Retinal pigment epithelial cell (primary cell): ENCODE measurements around the gene IL22RA1.

ENCODE experiments used
- DNase-seq: peaks from one replicate; pipeline ENCODE4 v3.0.0-alpha.2; 2010; ENCODE audit warnings: low read depth
- H3K4me3 ChIP-seq: 2 replicates; pipeline ENCODE4 v1.5.1; 2011; ENCODE audit warnings: mild to moderate bottlenecking, low read length, control low read depth, moderate library complexity
- CTCF ChIP-seq: conservative IDR thresholded peaks from 2 replicates; pipeline ENCODE4 v1.5.1; 2011; ENCODE audit warnings: low read depth, low read length, control low read depth, inconsistent platforms

Gene IL22RA1

GRCh38 chr1:24086466-24086865, 56.5 kb downstream of the IL22RA1 start:
- TF ChIP-seq CTCF, result no peak
- no peak overlapping the region for H3K4me3 ChIP-seq
- no peak for DNase-seq

- TF ChIP-seq CTCF, result no peak
- H3K4me3 ChIP-seq, result no peak overlapping the region
- DNase-seq, result no peak
Observed at GRCh38 chr1:24085546-24085945, 57.4 kb downstream of the IL22RA1 start.

- no peak for DNase-seq
- no peak for TF ChIP-seq CTCF
- H3K4me3 ChIP-seq, result no peak overlapping the region
Observed at GRCh38 chr1:24085007-24085406, 57.9 kb downstream of the IL22RA1 start.

GRCh38 chr1:24084050-24084449, 58.9 kb downstream of the IL22RA1 start:
- no peak for TF ChIP-seq CTCF
- no peak overlapping the region for H3K4me3 ChIP-seq
- no peak for DNase-seq

GRCh38 chr1:24082372-24082771, 60.6 kb downstream of the IL22RA1 start:
- no peak overlapping the region for H3K4me3 ChIP-seq
- no peak for TF ChIP-seq CTCF
- no peak for DNase-seq

GRCh38 chr1:24081190-24081589, 61.8 kb downstream of the IL22RA1 start:
- no peak for DNase-seq
- TF ChIP-seq CTCF, result no peak
- H3K4me3 ChIP-seq, result no peak overlapping the region

GRCh38 chr1:24080131-24080530, 62.8 kb downstream of the IL22RA1 start:
- no peak overlapping the region for H3K4me3 ChIP-seq
- TF ChIP-seq CTCF, result no peak
- no peak for DNase-seq
